ENCODE results near the gene TATDN2. TPM values are rescaled to one million over a fixed set of nuclear protein-coding genes. Genes with fewer than 3 reads are reported as not detected.
"Not testable (repeated sequence)": the region's sequence is repeated elsewhere in the genome, so short reads cannot be mapped to it uniquely, and the experiment has no call there.

TATDN2 gene
- total RNA-seq, 1 experiment from 2014 or later = 14.1 TPM

GRCh38 chr3:10292505-10293419 is 44.5 kb downstream of the TATDN2 start, which contains the start of gene GHRL:
TSS of gene GHRL (minus strand) at chr3:10292947. CDS start at chr3:10290180, 2,767 bp downstream.
- H3F3A ChIP-seq (ENCODE audit: low read length, unreplicated experiment) = no peaks in the 10 kb centered on the region
- H3K4me2 ChIP-seq (ENCODE audit: low read length) = no peak within 1 kb of the TSS
- no peak within 1 kb of the TSS for H3K9ac ChIP-seq (ENCODE audit: low read length)
- POLR2A ChIA-PET (ENCODE audit: unreplicated experiment) = interaction anchor here (0.6 kb wide), 1 partner anchor 274 kb away, joined by 3 read pairs; no protein-coding TSS in a partner anchor
- no peak within 1 kb of the TSS for H3K4me3 ChIP-seq (ENCODE audit: low read length)
- no peak for TF ChIP-seq CTCF (conservative IDR thresholded peaks at IDR 0.05; ENCODE audit: low read depth, low read length)
- H3K27me3 ChIP-seq (ENCODE audit: low read length) = no peaks in the 10 kb centered on the region
- H3K9me3 ChIP-seq (ENCODE audit: low read length) = no peaks in the 10 kb centered on the region
- peaks cover 10% of the 10 kb centered on the region; the same call in 1 of the 2 replicates for H3K36me3 ChIP-seq (ENCODE audit: low read depth, low read length)
- H3K79me2 ChIP-seq (ENCODE audit: low read length) = no peaks in the 10 kb centered on the region
- H2AFZ ChIP-seq (ENCODE audit: low read length) = no peak within 1 kb of the TSS
- no TSS peak for BruUV-seq (replicated peaks)
- no peaks in the 10 kb centered on the region for H4K20me1 ChIP-seq (ENCODE audit: low read length)
- intact Hi-C loops (cut with micrococcal nuclease) = no loop called here
- no peaks in the 10 kb centered on the region for H3K9me2 ChIP-seq (replicated peaks; ENCODE audit: low read length)
- no peak for DNase-seq
- H3K27ac ChIP-seq (ENCODE audit: low read length) = no peak within 1 kb of the TSS
- CTCF ChIA-PET = no interaction called here
- no peaks in the 10 kb centered on the region for H3K4me1 ChIP-seq (ENCODE audit: insufficient read depth, low read length)
- no peak for ATAC-seq

GRCh38 chr3:10294030-10294586 is 45.8 kb downstream of the TATDN2 start:
- intact Hi-C loops (cut with micrococcal nuclease) = no loop called here
- Histone ChIP-seq H3K79me2 (ENCODE audit: low read length) (no peaks in the 10 kb centered on the region), H3K4me3 (ENCODE audit: low read length) (no peak overlapping the region), H3F3A (ENCODE audit: low read length, unreplicated experiment) (no peaks in the 10 kb centered on the region), H3K27me3 (ENCODE audit: low read length) (no peaks in the 10 kb centered on the region), H3K4me1 (ENCODE audit: insufficient read depth, low read length) (no peaks in the 10 kb centered on the region), H3K9me3 (ENCODE audit: low read length) (no peaks in the 10 kb centered on the region), H3K4me2 (ENCODE audit: low read length) (no peak overlapping the region), H3K9me2 (replicated peaks; ENCODE audit: low read length) (no peaks in the 10 kb centered on the region), H3K27ac (ENCODE audit: low read length) (no peak overlapping the region), H4K20me1 (ENCODE audit: low read length) (no peaks in the 10 kb centered on the region), H3K36me3 (ENCODE audit: low read depth, low read length) (no peaks in the 10 kb centered on the region), H3K9ac (ENCODE audit: low read length) (no peak overlapping the region), H2AFZ (ENCODE audit: low read length) (no peak overlapping the region)
- no TSS peak for BruUV-seq (replicated peaks)
- ATAC-seq (no peak), DNase-seq (no peak)
- ChIA-PET CTCF (no interaction called here), POLR2A (ENCODE audit: unreplicated experiment) (no interaction called here)
- TF ChIP-seq EZH2 (IDR thresholded peaks at IDR 0.05; ENCODE audit: low read length, unreplicated experiment) (no peak), EZH2phosphoT487 (IDR thresholded peaks at IDR 0.05; ENCODE audit: borderline replicate concordance, low read length) (no peak), CTCF (conservative IDR thresholded peaks at IDR 0.05; ENCODE audit: low read depth, low read length) (no peak)

- H3K4me3 ChIP-seq (ENCODE audit: low read length); intact Hi-C loops (cut with micrococcal nuclease); ATAC-seq; POLR2A ChIA-PET (ENCODE audit: unreplicated experiment); H2AFZ ChIP-seq (ENCODE audit: low read length); H3F3A ChIP-seq (ENCODE audit: low read length, unreplicated experiment); H3K9ac ChIP-seq (ENCODE audit: low read length); H4K20me1 ChIP-seq (ENCODE audit: low read length); H3K9me3 ChIP-seq (ENCODE audit: low read length); H3K4me1 ChIP-seq (ENCODE audit: insufficient read depth, low read length); H3K79me2 ChIP-seq (ENCODE audit: low read length); H3K27me3 ChIP-seq (ENCODE audit: low read length); CTCF ChIA-PET; DNase-seq; H3K27ac ChIP-seq (ENCODE audit: low read length); BruUV-seq (replicated peaks); H3K4me2 ChIP-seq (ENCODE audit: low read length); H3K9me2 ChIP-seq (replicated peaks; ENCODE audit: low read length): not testable (repeated sequence)
- H3K36me3 ChIP-seq (ENCODE audit: low read depth, low read length) = peaks cover 28% of the 10 kb centered on the region
These were observed 49.8 kb downstream of the TATDN2 start for GRCh38 chr3:10298064-10298463.

All from PC-3 (cell line).